SHP77 (cell line): ENCODE measurements around the gene IGSF10.

ENCODE experiments used
- DNase-seq, 2 experiments: peaks; one replicate each; lab custom pipeline; 2025; lab: John Stamatoyannopoulos, UW

IGSF10 gene

GRCh38 chr3:151423091-151423490 is 37.8 kb downstream of the IGSF10 start:
- no peak for DNase-seq

- DNase-seq = no peak
Measured at GRCh38 chr3:151421938-151422337, 38.9 kb downstream of the IGSF10 start.

- no peak for DNase-seq
Measured at GRCh38 chr3:151419806-151420205, 41.1 kb downstream of the IGSF10 start.

DNA sequence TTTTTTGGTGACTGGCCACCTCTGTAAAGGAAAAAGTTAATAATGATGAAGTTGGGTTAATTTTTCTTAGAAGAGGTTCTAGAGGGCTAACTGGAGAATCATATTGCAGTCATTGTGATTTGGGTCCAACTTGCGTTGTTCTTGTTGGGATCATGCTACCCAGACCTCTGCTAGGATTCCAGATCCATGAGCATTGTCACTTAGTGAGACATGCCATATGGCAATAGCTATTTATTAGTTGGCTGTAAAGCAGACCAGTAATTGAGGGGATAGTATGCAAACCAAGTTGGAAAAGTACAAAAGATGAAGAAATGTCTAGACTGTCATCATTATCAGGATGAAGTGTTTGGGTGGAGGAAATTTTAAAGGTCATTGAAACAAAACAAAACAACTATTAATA is 45.6 kb downstream of the IGSF10 start:
- no peak for DNase-seq

GRCh38 chr3:151412989-151413388 is 47.9 kb downstream of the IGSF10 start:
- DNase-seq = no peak
